CD4-positive, alpha-beta T cell treated with Interleukin-10 for 1 hour (primary cell): Measurements from ENCODE around the gene TXNL1.
A peak's percentile ranks its signal among the peaks of the same experiment; 100 is the strongest.
"Not testable (repeated sequence)": the region's sequence is repeated elsewhere in the genome, so short reads cannot be mapped to it uniquely, and the experiment has no call there.

Experiments
- DNase-seq: peaks from one replicate; pipeline ENCODE4 v3.0.0-alpha.2; 2020

Gene TXNL1

GRCh38 chr18:56638232-56639103, at the start of gene TXNL1:
TSS of gene TXNL1 (minus strand) at chr18:56638592. CDS start at chr18:56638440, 152 bp downstream.
- peak; percentile 99 for DNase-seq

- DNase-seq = no peak
Measured at GRCh38 chr18:56684277-56684676, 45.9 kb upstream of the TXNL1 start.

- DNase-seq = no peak
Measured at GRCh38 chr18:56678836-56679565, 40.6 kb upstream of the TXNL1 start.

GRCh38 chr18:56676639-56677038, 38.2 kb upstream of the TXNL1 start:
- no peak for DNase-seq

- DNase-seq = no peak
Measured at GRCh38 chr18:56672981-56673380, 34.6 kb upstream of the TXNL1 start.

GRCh38 chr18:56672391-56672790, 34.0 kb upstream of the TXNL1 start:
- no peak for DNase-seq

DNA sequence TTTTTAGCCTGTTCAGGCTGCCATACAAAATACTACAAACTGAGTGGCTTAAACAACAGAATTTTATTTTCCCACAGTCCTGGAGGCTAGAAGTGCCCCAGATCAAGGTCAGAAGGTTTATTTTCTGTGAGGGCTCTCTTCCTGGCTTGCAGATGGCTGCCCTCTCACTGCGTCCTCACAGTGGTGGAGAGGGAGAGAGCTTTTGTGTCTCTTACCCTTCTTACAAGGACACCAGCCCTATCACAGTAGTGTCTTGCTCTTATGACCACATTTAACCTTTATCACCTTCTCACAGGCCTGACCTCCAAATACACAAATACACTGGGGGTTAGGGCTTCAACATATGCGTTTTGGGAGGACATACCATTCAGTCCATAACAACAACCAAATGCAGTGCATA, 24.5 kb upstream of the TXNL1 start:
- DNase-seq = no peak

DNA sequence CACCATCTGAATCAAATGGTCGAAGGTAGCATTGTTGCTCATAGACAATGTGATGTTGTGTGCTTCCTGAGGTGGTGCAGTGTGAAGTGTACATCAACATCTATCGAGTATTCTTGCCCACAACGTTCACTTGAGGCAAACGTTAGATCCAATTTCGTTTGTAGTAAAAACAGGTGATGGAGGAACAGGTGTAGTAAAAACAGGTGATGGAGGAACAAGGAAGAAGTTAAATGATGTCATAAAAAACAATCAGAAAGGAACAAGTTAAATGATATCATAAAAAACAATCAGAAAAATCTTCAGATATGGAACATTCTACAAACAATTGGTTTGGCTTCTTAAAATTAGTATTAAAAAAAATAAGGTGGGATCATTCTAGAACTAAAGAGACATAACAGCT, 24.1 kb upstream of the TXNL1 start:
- no peak for DNase-seq

- no peak for DNase-seq
Measured at GRCh38 chr18:56662063-56662408, 23.6 kb upstream of the TXNL1 start.

GRCh38 chr18:56661360-56662062, 23.1 kb upstream of the TXNL1 start:
- DNase-seq = no peak

DNA sequence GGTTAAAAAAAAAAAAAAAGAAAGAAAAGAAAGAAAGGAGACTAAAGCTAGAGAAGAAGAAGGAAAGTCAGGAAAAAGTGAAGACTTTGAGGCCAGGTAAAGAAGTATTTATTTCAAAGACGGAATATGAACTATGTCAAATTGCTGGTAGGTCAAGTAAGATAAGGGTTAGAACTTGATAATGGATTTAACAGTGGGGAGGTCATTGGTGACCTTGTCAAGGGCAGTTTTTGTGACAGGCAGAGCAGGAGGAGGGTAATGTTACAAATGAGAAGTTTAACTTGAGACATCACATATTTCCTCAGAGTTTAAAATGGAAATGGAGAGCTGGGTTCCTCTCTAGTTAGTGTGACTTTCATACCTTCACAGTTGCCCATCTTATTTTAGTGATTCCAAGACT, 22.3 kb upstream of the TXNL1 start:
- no peak for DNase-seq

DNA sequence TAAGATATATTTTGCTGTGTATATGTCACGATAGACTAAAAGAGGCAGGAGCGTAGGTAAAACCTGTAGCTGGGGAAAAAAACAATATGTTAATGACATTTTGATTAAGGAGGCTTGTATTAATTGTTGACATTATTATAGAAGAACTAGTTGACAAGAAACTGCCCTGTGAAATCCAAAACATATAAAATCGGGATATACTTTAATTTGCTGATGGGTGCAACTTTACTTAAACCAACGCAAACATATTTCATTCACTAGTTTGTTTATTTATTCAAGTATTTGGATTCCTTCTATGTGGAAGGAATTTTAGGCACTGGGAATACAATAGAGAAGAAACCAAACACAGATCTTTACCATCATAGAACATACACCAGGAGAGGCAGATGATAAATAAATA, 20.7 kb upstream of the TXNL1 start:
- DNase-seq = no peak

- no peak for DNase-seq
Measured at GRCh38 chr18:56658261-56658660, 19.9 kb upstream of the TXNL1 start.

- not testable (repeated sequence) for DNase-seq
Measured at GRCh38 chr18:56654280-56654679, 15.9 kb upstream of the TXNL1 start.

- peak; percentile 19 for DNase-seq
Measured at GRCh38 chr18:56652802-56653201, 14.4 kb upstream of the TXNL1 start.

DNA sequence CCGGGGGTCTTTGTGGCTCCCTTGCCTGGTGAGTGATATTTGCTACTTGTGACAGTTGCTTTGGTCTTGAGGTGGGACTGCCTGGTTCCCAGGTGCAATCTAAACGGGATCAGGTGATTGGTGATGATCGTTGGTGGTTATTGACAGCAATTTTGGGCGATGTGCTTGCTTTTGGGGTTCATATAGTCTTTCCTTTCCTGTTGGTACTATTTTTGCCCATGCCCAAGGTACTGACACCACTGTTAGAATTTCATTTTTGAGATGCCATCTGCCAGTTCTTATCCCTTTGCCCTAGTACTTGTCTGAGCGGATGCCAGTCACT, 13.3 kb upstream of the TXNL1 start:
- peak; percentile 12 for DNase-seq

- peak; percentile 97 for DNase-seq
Measured at GRCh38 chr18:56650944-56651770, 12.8 kb upstream of the TXNL1 start, which contains the start of gene WDR7. TSS of gene WDR7 (plus strand) at chr18:56651359. CDS start at chr18:56672516, 21,157 bp downstream.

DNA sequence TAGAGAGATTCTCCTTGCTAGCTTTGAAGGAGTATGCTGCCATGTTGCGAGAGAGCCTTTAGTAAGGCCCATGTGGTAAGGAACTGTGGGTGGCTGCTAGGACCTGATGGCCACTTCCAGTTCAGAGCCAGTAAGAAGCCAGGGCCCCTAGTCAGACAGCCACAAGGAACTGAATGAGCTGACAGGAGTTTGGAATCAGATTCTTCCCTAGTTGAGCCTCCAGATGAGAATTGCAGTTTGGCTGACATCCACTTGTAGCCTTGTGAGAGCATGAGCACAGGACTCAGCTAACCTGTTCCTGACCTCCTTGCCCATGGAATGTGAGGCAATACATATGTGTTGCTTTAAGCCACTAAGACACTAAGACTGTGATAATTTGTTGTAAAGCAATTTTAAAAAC, 11.6 kb upstream of the TXNL1 start:
- DNase-seq = no peak

DNA sequence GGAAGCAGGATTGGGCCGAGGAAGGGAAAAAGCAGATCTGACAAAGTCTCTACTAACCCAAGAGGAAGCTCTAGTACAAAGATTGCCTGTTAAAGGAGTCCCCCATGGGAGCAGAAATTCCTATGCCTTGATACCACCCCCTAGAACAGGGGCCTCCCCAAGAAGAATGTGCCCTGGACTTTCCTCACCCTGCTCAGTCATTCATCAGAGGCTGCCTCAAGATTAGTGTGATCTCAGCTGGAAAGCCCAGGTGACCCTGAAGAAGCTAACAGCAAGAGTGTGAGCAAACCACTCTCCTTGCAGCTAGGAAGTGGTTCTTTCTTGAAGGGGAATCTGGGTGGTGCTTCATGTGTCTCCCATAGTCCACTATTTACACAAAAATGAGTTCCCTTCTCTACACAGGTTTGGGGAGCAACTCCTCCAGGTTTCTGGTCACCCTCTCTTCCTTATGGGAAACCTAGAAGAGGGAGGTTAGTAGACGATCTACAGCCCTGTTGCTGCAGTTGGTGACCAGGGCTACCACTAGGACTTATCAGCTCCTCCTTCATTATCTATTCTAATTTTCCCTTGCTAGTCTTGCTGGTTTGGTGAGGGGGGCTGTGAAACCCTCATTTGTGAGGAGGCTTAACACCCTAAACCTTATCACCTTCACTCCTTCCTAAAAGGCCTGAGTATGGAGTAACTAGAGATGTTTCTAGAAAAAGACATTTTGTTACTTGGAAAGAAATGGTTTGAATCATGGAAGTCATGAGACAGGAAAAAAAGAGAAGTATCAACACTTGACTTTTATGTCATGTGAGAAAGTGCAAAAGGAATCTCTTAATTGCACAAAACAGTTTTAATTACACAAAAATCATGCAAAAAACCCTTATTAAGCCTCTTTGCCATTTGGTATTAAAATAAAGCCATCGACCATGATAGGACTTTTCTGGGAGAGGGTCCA, 9.8 kb upstream of the TXNL1 start:
- DNase-seq = no peak

DNA sequence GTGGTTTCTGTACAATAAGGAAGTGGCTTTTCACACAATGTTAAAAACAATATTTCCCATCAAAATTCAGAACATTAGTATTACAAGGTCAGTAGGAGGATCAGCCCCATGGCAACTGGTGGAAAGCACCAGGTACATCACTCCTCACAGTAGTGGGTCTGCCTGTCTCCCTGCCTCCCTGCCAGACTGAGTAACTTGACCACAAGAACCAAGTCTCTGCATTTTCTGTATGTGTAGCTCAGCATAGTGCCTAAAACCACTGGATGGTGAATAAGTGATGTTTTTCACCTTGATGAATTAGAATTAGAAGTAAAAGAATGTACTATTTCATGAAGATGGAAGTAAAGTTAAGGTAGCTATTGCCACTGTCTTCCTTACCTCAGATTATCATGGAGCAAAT, 8.7 kb upstream of the TXNL1 start:
- DNase-seq = peak; percentile 10

- DNase-seq = peak; percentile 54
Measured at GRCh38 chr18:56645415-56646016, 7.1 kb upstream of the TXNL1 start.
